HCT116 (cell line): Measurements from ENCODE around the gene SERTAD2. TPM values are rescaled to one million over a fixed set of nuclear protein-coding genes. Genes with fewer than 3 reads are reported as not detected.

Source experiments
- ATAC-seq: fragments of 200-7000 bp; cut with Tn5 transposase; 2 replicates; pipeline ENCODE4 v1.9.1; 2020; ENCODE audit warnings: mild to moderate bottlenecking, moderate library complexity
- BruUV-seq: library from RNA; stranded (reverse); fragments of 400-500 nt; replicated peaks from 2 replicates; lab custom pipeline; 2021; lab: Mats Ljungman, UMichigan
- CTCF ChIA-PET: fragments of 300-600 bp; sonication (Branson Sonifier 250); formaldehyde crosslinking; loops from one replicate; lab custom pipeline; 2021; ENCODE audit warnings: antibody characterized with exemption; lab: Charles Lee
- POLR2A ChIA-PET: fragments of 300-600, 350-600 bp; sonication (Branson Sonifier 250); formaldehyde crosslinking; loops from one replicate; lab custom pipeline; 2021; ENCODE audit warnings: antibody characterized with exemption; lab: Charles Lee
- RAD21 ChIA-PET, 2 experiments: fragments of 300-600 bp; sonication (Branson Sonifier 250); formaldehyde crosslinking; loops; one replicate each; lab custom pipeline; 2023; ENCODE audit warnings: low total read pairs in 2 of 2; ENCODE audit not compliant: uncharacterized antibody in 2 of 2, unreplicated experiment in 2 of 2, low non-redundant PET in 1 of 2; lab: Charles Lee
- DNase-seq: peaks from one replicate; pipeline ENCODE4 v3.0.0-alpha.2; 2010; ENCODE audit warnings: low read depth, low spot score
- H2AFZ ChIP-seq: fragments of 200-600 bp; shearing (Covaris generic), sonication (generic); 2 replicates; pipeline ENCODE4 v1.6.1; 2017; ENCODE audit warnings: low read depth, mixed run types, mixed read lengths, antibody characterized with exemption, low read length; ENCODE audit not compliant: poor library complexity, severe bottlenecking
- H3K27ac ChIP-seq: 2 replicates; pipeline ENCODE4 v1.5.1; 2012; ENCODE audit warnings: low read depth, low read length
- H3K27me3 ChIP-seq: fragments of 200-600 bp; sonication (generic); 2 replicates; pipeline ENCODE4 v1.6.1; 2016; ENCODE audit warnings: mixed run types, low read length, mixed read lengths; ENCODE audit not compliant: insufficient read depth
- H3K36me3 ChIP-seq, 2 experiments: fragments of 200-500 bp in 1 of 2; fragments of 200-600 bp in 1 of 2; sonication (Bioruptor generic) in 1 of 2; sonication (generic) in 1 of 2; 2 replicates each; pipeline versions ENCODE4 v1.5.1 to v1.6.1; 2014 to 2016; ENCODE audit warnings: low read length in 2 of 2, inconsistent platforms in 1 of 2, mixed read lengths in 1 of 2, mixed run types in 1 of 2; ENCODE audit not compliant: insufficient read depth in 2 of 2, control insufficient read depth in 1 of 2
- H3K4me1 ChIP-seq, 2 experiments: fragments of 200-600 bp in 1 of 2; sonication (generic) in 1 of 2; 2 replicates each; pipeline versions ENCODE4 v1.5.1 to v1.6.1; 2012 to 2017; ENCODE audit warnings: low read length in 2 of 2, inconsistent platforms in 1 of 2, mild to moderate bottlenecking in 1 of 2, mixed read lengths in 1 of 2, mixed run types in 1 of 2, moderate library complexity in 1 of 2; ENCODE audit not compliant: insufficient read depth in 2 of 2, control insufficient read depth in 1 of 2
- H3K4me2 ChIP-seq: fragments of 200-600 bp; sonication (generic); 2 replicates; pipeline ENCODE4 v1.6.1; 2017; ENCODE audit warnings: mixed run types, low read length, mixed read lengths
- H3K4me3 ChIP-seq, 2 experiments: fragments of 200-600 bp in 1 of 2; sonication (generic) in 1 of 2; replicated peaks in 1 of 2; 2 replicates each; pipeline ENCODE4 v1.5.1; 2011 to 2016; ENCODE audit warnings: low read length in 2 of 2, control low read depth in 1 of 2, low read depth in 1 of 2, mild to moderate bottlenecking in 1 of 2, mixed read lengths in 1 of 2, mixed run types in 1 of 2
- H3K79me2 ChIP-seq: fragments of 200-600 bp; sonication (generic); 2 replicates; pipeline ENCODE4 v1.6.1; 2017; ENCODE audit warnings: mild to moderate bottlenecking, mixed run types, low read length, moderate library complexity, mixed read lengths; ENCODE audit not compliant: insufficient read depth
- H3K9ac ChIP-seq: fragments of 200-600 bp; sonication (generic); 2 replicates; pipeline ENCODE4 v1.6.1; 2016; ENCODE audit warnings: low read length, mixed read lengths
- H3K9me2 ChIP-seq: fragments of 200-600 bp; sonication (generic), shearing (Covaris generic); 2 replicates; pipeline ENCODE4 v1.6.1; 2017; ENCODE audit warnings: mixed run types, mild to moderate bottlenecking, moderate library complexity; ENCODE audit not compliant: insufficient read depth
- H3K9me3 ChIP-seq, 2 experiments: fragments of 200-500 bp in 1 of 2; fragments of 200-600 bp in 1 of 2; sonication (Bioruptor generic) in 1 of 2; sonication (generic) in 1 of 2; 2 replicates each; pipeline ENCODE4 v1.6.1; 2014 to 2017; ENCODE audit warnings: low read length in 2 of 2, mixed read lengths in 2 of 2, inconsistent platforms in 1 of 2, low read depth in 1 of 2, mild to moderate bottlenecking in 1 of 2, mixed run types in 1 of 2, moderate library complexity in 1 of 2; ENCODE audit not compliant: control insufficient read depth in 1 of 2, insufficient read depth in 1 of 2
- H4K20me1 ChIP-seq: fragments of 200-600 bp; sonication (generic), shearing (Covaris generic); 2 replicates; pipeline ENCODE4 v1.6.1; 2017; ENCODE audit warnings: mixed run types, mild to moderate bottlenecking, moderate library complexity; ENCODE audit not compliant: insufficient read depth
- ATF3 ChIP-seq: IDR thresholded peaks from 2 replicates; pipeline ENCODE4 v1.6.1; 2012
- ELF1 ChIP-seq: IDR thresholded peaks from 2 replicates; pipeline ENCODE4 v1.6.1; 2012; ENCODE audit warnings: low read depth, borderline replicate concordance
- EZH2 ChIP-seq: fragments of 200-600 bp; sonication (generic); IDR thresholded peaks from 2 replicates; pipeline ENCODE4 v1.6.1; 2017; ENCODE audit warnings: antibody characterized with exemption, mixed run types
- EZH2phosphoT487 ChIP-seq: fragments of 200-600 bp; IDR thresholded peaks from 2 replicates; pipeline ENCODE4 v1.6.1; 2018; ENCODE audit warnings: antibody characterized with exemption, borderline replicate concordance
- FOSL1 ChIP-seq: IDR thresholded peaks from 2 replicates; pipeline ENCODE4 v1.6.1; 2012; ENCODE audit warnings: low read depth
- JUND ChIP-seq: IDR thresholded peaks from 2 replicates; pipeline ENCODE4 v1.6.1; 2012
- MAX ChIP-seq: IDR thresholded peaks from 2 replicates; pipeline ENCODE4 v1.6.1; 2012
- POLR2A ChIP-seq: IDR thresholded peaks from 2 replicates; pipeline ENCODE4 v1.7.0; 2011; ENCODE audit warnings: borderline replicate concordance; ENCODE audit not compliant: insufficient read depth, insufficient read length; ENCODE audit errors: extremely low read depth
- POLR2AphosphoS5 ChIP-seq: IDR thresholded peaks from 2 replicates; pipeline ENCODE4 v1.6.1; 2011; ENCODE audit warnings: mild to moderate bottlenecking, low read depth, low read length, moderate library complexity
- RAD21 ChIP-seq: IDR thresholded peaks from 2 replicates; pipeline ENCODE4 v1.6.1; 2012; ENCODE audit warnings: low read depth, mild to moderate bottlenecking
- REST ChIP-seq: IDR thresholded peaks from 2 replicates; pipeline ENCODE4 v1.6.1; 2012; ENCODE audit warnings: low read depth
- SIN3A ChIP-seq: IDR thresholded peaks from 2 replicates; pipeline ENCODE4 v1.6.1; 2012; ENCODE audit warnings: low read depth
- SP1 ChIP-seq: IDR thresholded peaks from 2 replicates; pipeline ENCODE4 v1.6.1; 2012; ENCODE audit warnings: low read depth
- SRF ChIP-seq: IDR thresholded peaks from 2 replicates; pipeline ENCODE4 v1.6.1; 2012; ENCODE audit warnings: low read depth
- TCF7L2 ChIP-seq: IDR thresholded peaks from 2 replicates; pipeline ENCODE4 v1.7.0; 2011; ENCODE audit warnings: borderline replicate concordance, inconsistent platforms; ENCODE audit not compliant: insufficient read depth, insufficient read length; ENCODE audit errors: extremely low read depth
- YY1 ChIP-seq: IDR thresholded peaks from 2 replicates; pipeline ENCODE4 v1.6.1; 2011; ENCODE audit warnings: low read length, low read depth, moderate library complexity, mild to moderate bottlenecking; ENCODE audit not compliant: insufficient replicate concordance; ENCODE audit errors: extremely low read depth
- ZFX ChIP-seq: fragments of 450-650 bp; IDR thresholded peaks from 2 replicates; pipeline ENCODE4 v1.6.1; 2017
- ZNF274 ChIP-seq: fragments of 200-500 bp; sonication (Bioruptor generic); IDR thresholded peaks from 2 replicates; pipeline ENCODE4 v1.6.1; 2014; ENCODE audit warnings: mild to moderate bottlenecking, low read depth, low read length, inconsistent platforms
- intact Hi-C: fragments of 100-400 bp; cut with micrococcal nuclease; formaldehyde crosslinking; loops from 2 replicates; pipeline ENCODE4 v1.10.0; 2022
- total RNA-seq: library from RNA; stranded (reverse); gene quantifications from one replicate; pipeline ENCODE4 v1.2.1, GENCODE V29; 2021; ENCODE audit not compliant: unreplicated experiment
- TF ChIP-seq, protein P1 (sequence below), 3 experiments: fragments of 200-600 bp in 1 of 3; sonication (generic) in 1 of 3; IDR thresholded peaks in 2 of 3; conservative IDR thresholded peaks in 1 of 3; 2 replicates each; pipeline ENCODE4 v1.5.1; 2012 to 2017; ENCODE audit warnings: low read depth in 2 of 3, low read length in 2 of 3, antibody characterized with exemption in 1 of 3, borderline replicate concordance in 1 of 3, control low read depth in 1 of 3, mild to moderate bottlenecking in 1 of 3, mixed read lengths in 1 of 3, mixed run types in 1 of 3, moderate library complexity in 1 of 3; ENCODE audit not compliant: insufficient read depth in 1 of 3
- TF ChIP-seq, protein P2 (sequence below): IDR thresholded peaks from 2 replicates; pipeline ENCODE4 v1.6.1; 2011; ENCODE audit warnings: mild to moderate bottlenecking, low read length, moderate library complexity; ENCODE audit not compliant: insufficient replicate concordance; ENCODE audit errors: extremely low read depth

SERTAD2 gene
- total RNA-seq, 1 experiment from 2014 or later, result 80.1 TPM

- H3K9me3 ChIP-seq, result no peaks in the 10 kb centered on the region
- H3K9me2 ChIP-seq, result no peaks in the 10 kb centered on the region
- peaks cover 47% of the 10 kb centered on the region for H3K79me2 ChIP-seq
- H3K27ac ChIP-seq, result no peak overlapping the region
- no peaks in the 10 kb centered on the region for H3K27me3 ChIP-seq
- no TSS peak for BruUV-seq
- RAD21 ChIA-PET, result no interaction called here
- no peak overlapping the region for H3K9ac ChIP-seq
- H3K4me1 ChIP-seq, result no peaks in the 10 kb centered on the region
- intact Hi-C loops, result no loop called here
- H3K4me3 ChIP-seq, result no peak overlapping the region
- ATAC-seq (no peak), DNase-seq (no peak)
- no peak overlapping the region for H2AFZ ChIP-seq
- POLR2A ChIA-PET, result no interaction called here
- H3K36me3 ChIP-seq, result peaks cover 26 to 44% of the 10 kb centered on the region in 2 experiments
- H4K20me1 ChIP-seq, result peaks cover 28% of the 10 kb centered on the region
- H3K4me2 ChIP-seq, result no peak overlapping the region
- TF ChIP-seq ZNF274 (no peak), SRF (no peak), POLR2A (no peak), REST (no peak), SIN3A (no peak), ATF3 (no peak), MAX (no peak), YY1 (no peak), ELF1 (no peak), RAD21 (no peak), JUND (no peak), TCF7L2 (no peak), POLR2AphosphoS5 (no peak), EZH2 (no peak), ZFX (no peak), EZH2phosphoT487 (no peak), FOSL1 (no peak), SP1 (no peak)
- TF ChIP-seq, protein P1, sequence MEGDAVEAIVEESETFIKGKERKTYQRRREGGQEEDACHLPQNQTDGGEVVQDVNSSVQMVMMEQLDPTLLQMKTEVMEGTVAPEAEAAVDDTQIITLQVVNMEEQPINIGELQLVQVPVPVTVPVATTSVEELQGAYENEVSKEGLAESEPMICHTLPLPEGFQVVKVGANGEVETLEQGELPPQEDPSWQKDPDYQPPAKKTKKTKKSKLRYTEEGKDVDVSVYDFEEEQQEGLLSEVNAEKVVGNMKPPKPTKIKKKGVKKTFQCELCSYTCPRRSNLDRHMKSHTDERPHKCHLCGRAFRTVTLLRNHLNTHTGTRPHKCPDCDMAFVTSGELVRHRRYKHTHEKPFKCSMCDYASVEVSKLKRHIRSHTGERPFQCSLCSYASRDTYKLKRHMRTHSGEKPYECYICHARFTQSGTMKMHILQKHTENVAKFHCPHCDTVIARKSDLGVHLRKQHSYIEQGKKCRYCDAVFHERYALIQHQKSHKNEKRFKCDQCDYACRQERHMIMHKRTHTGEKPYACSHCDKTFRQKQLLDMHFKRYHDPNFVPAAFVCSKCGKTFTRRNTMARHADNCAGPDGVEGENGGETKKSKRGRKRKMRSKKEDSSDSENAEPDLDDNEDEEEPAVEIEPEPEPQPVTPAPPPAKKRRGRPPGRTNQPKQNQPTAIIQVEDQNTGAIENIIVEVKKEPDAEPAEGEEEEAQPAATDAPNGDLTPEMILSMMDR (IDR thresholded peaks at IDR 0.05 in 2 of 3, conservative IDR thresholded peaks at IDR 0.05 in 1 of 3; ENCODE audit: borderline replicate concordance in 1 of 3, insufficient read depth in 1 of 3, low read depth in 2 of 3, low read length in 2 of 3), result no peak
- TF ChIP-seq, protein P2, sequence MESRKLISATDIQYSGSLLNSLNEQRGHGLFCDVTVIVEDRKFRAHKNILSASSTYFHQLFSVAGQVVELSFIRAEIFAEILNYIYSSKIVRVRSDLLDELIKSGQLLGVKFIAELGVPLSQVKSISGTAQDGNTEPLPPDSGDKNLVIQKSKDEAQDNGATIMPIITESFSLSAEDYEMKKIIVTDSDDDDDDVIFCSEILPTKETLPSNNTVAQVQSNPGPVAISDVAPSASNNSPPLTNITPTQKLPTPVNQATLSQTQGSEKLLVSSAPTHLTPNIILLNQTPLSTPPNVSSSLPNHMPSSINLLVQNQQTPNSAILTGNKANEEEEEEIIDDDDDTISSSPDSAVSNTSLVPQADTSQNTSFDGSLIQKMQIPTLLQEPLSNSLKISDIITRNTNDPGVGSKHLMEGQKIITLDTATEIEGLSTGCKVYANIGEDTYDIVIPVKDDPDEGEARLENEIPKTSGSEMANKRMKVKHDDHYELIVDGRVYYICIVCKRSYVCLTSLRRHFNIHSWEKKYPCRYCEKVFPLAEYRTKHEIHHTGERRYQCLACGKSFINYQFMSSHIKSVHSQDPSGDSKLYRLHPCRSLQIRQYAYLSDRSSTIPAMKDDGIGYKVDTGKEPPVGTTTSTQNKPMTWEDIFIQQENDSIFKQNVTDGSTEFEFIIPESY, result no peak
- CTCF ChIA-PET, result interaction anchor here (1.0 kb wide), 1 partner anchor 15 kb away, joined by 3 read pairs; no protein-coding TSS in a partner anchor
Measured at GRCh38 chr2:64630752-64631151, 23.0 kb downstream of the SERTAD2 start.
